Measurements from ENCODE around the gene GPANK1. TPM values are rescaled to one million over a fixed set of nuclear protein-coding genes. Genes with fewer than 3 reads are reported as not detected.

The GPANK1 gene
- total and polyA plus RNA-seq, 2 of the 13 experiments (the other 11 are each of a cell fraction or from before 2014, with no cell fraction given), result 15.4 to 22.8 TPM

DNA sequence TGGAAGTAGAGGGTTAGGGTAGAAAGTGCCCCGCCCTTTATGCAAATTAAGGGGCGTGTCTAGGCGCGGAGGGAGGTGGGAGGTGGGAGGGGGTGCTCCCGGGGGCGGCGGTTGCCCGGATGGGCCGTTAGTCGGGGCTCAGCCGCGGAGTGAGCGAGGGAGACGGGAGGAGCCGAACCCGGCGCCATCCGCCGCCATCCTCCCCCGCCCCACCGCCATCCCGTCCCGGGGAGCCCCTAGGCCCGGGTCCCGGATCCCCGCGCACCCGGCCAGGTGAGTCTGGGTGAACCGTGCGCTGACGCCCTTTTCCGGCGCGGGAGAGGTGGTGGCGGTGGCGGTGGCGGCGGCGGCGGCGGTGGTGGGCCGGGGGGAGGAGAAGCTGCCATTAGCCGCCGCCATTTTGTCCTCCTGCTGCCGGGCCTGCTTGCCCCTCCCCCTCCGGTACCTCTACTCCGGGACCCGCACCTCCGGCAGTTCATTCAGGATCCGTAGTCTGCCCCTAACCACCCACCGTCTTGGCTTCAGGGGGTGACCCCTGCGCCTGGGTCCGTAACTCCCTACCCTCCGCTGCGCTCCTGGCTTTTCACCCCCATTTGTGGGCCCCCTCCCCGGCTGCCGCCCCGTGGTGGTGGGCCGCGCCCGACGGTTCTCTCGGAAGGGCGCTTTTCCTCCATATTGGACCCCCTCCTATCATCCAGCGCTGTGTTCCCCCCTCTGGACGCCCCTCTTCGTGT lies 44.0 kb downstream of the GPANK1 start, which contains the start of gene PRRC2A (continued):
- TF ChIP-seq, protein P1, sequence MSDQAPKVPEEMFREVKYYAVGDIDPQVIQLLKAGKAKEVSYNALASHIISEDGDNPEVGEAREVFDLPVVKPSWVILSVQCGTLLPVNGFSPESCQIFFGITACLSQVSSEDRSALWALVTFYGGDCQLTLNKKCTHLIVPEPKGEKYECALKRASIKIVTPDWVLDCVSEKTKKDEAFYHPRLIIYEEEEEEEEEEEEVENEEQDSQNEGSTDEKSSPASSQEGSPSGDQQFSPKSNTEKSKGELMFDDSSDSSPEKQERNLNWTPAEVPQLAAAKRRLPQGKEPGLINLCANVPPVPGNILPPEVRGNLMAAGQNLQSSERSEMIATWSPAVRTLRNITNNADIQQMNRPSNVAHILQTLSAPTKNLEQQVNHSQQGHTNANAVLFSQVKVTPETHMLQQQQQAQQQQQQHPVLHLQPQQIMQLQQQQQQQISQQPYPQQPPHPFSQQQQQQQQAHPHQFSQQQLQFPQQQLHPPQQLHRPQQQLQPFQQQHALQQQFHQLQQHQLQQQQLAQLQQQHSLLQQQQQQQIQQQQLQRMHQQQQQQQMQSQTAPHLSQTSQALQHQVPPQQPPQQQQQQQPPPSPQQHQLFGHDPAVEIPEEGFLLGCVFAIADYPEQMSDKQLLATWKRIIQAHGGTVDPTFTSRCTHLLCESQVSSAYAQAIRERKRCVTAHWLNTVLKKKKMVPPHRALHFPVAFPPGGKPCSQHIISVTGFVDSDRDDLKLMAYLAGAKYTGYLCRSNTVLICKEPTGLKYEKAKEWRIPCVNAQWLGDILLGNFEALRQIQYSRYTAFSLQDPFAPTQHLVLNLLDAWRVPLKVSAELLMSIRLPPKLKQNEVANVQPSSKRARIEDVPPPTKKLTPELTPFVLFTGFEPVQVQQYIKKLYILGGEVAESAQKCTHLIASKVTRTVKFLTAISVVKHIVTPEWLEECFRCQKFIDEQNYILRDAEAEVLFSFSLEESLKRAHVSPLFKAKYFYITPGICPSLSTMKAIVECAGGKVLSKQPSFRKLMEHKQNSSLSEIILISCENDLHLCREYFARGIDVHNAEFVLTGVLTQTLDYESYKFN (CRISPR knock-in tag; conservative IDR thresholded peaks at IDR 0.05), result 0 out of 2 replicates have a peak, but pooled peaks have one; percentile 6
- TF ChIP-seq ZNF430 (CRISPR knock-in tag; IDR thresholded peaks at IDR 0.05) (peak; percentile 82; the same call in 1 of the 2 replicates), ZNF776 (CRISPR knock-in tag; IDR thresholded peaks at IDR 0.05) (peak; percentile 67), RXRB (CRISPR knock-in tag; IDR thresholded peaks at IDR 0.05; ENCODE audit: borderline replicate concordance) (no peak), MIXL1 (CRISPR knock-in tag; IDR thresholded peaks at IDR 0.05) (0 out of 2 replicates have a peak, but pooled peaks have one; percentile 1), ZNF431 (CRISPR knock-in tag; IDR thresholded peaks at IDR 0.05; ENCODE audit: borderline replicate concordance, low read depth) (peak; percentile 59; the same call in 1 of the 2 replicates), ZNF496 (CRISPR knock-in tag; IDR thresholded peaks at IDR 0.05; ENCODE audit: insufficient replicate concordance) (no peak), ARNT2 (CRISPR knock-in tag; IDR thresholded peaks at IDR 0.05; ENCODE audit: low read depth) (peak; percentile 41), CREB1 (IDR thresholded peaks at IDR 0.05) (no peak), CREB1 (CRISPR knock-in tag; IDR thresholded peaks at IDR 0.05) (no peak), ZNF761 (CRISPR knock-in tag; conservative IDR thresholded peaks at IDR 0.05) (peak; percentile 32; the same call in 1 of the 2 replicates), ARID2 (CRISPR knock-in tag; IDR thresholded peaks at IDR 0.05; ENCODE audit: borderline replicate concordance) (peak; percentile 42; the same call in 1 of the 2 replicates), SNAPC5 (CRISPR knock-in tag; IDR thresholded peaks at IDR 0.05; ENCODE audit: borderline replicate concordance) (peak; percentile 7; the same call in 1 of the 2 replicates), MBD4 (IDR thresholded peaks at IDR 0.05; ENCODE audit: borderline replicate concordance, low read length) (no peak), ZC3H4 (CRISPR knock-in tag; IDR thresholded peaks at IDR 0.05; ENCODE audit: borderline replicate concordance) (no peak), MXI1 (IDR thresholded peaks at IDR 0.05; ENCODE audit: borderline replicate concordance, low read depth, low read length) (no peak; the same call in 2 of the 3 replicates), ZNF710 (CRISPR knock-in tag; IDR thresholded peaks at IDR 0.05; ENCODE audit: borderline replicate concordance) (peak; percentile 83; the same call in 1 of the 2 replicates), SETDB1 (CRISPR knock-in tag; IDR thresholded peaks at IDR 0.05; ENCODE audit: borderline replicate concordance) (no peak)
- TF ChIP-seq, protein P2, sequence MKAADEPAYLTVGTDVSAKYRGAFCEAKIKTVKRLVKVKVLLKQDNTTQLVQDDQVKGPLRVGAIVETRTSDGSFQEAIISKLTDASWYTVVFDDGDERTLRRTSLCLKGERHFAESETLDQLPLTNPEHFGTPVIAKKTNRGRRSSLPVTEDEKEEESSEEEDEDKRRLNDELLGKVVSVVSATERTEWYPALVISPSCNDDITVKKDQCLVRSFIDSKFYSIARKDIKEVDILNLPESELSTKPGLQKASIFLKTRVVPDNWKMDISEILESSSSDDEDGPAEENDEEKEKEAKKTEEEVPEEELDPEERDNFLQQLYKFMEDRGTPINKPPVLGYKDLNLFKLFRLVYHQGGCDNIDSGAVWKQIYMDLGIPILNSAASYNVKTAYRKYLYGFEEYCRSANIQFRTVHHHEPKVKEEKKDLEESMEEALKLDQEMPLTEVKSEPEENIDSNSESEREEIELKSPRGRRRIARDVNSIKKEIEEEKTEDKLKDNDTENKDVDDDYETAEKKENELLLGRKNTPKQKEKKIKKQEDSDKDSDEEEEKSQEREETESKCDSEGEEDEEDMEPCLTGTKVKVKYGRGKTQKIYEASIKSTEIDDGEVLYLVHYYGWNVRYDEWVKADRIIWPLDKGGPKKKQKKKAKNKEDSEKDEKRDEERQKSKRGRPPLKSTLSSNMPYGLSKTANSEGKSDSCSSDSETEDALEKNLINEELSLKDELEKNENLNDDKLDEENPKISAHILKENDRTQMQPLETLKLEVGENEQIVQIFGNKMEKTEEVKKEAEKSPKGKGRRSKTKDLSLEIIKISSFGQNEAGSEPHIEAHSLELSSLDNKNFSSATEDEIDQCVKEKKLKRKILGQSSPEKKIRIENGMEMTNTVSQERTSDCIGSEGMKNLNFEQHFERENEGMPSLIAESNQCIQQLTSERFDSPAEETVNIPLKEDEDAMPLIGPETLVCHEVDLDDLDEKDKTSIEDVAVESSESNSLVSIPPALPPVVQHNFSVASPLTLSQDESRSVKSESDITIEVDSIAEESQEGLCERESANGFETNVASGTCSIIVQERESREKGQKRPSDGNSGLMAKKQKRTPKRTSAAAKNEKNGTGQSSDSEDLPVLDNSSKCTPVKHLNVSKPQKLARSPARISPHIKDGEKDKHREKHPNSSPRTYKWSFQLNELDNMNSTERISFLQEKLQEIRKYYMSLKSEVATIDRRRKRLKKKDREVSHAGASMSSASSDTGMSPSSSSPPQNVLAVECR (CRISPR knock-in tag; IDR thresholded peaks at IDR 0.05; ENCODE audit: borderline replicate concordance), result peak; percentile 82; the same call in 1 of the 2 replicates

All from HepG2 (cell line).